Stimulated activated CD4-positive, alpha-beta T cell treated with anti-CD3 and anti-CD28 coated beads, Interleukin-4, amount 100 ng/mL, for 24 hours (primary cell): ENCODE data around the gene FUCA1.

Experiments used
- DNase-seq: peaks from one replicate; pipeline ENCODE4 v3.0.0-alpha.2; 2020

Gene FUCA1

DNA sequence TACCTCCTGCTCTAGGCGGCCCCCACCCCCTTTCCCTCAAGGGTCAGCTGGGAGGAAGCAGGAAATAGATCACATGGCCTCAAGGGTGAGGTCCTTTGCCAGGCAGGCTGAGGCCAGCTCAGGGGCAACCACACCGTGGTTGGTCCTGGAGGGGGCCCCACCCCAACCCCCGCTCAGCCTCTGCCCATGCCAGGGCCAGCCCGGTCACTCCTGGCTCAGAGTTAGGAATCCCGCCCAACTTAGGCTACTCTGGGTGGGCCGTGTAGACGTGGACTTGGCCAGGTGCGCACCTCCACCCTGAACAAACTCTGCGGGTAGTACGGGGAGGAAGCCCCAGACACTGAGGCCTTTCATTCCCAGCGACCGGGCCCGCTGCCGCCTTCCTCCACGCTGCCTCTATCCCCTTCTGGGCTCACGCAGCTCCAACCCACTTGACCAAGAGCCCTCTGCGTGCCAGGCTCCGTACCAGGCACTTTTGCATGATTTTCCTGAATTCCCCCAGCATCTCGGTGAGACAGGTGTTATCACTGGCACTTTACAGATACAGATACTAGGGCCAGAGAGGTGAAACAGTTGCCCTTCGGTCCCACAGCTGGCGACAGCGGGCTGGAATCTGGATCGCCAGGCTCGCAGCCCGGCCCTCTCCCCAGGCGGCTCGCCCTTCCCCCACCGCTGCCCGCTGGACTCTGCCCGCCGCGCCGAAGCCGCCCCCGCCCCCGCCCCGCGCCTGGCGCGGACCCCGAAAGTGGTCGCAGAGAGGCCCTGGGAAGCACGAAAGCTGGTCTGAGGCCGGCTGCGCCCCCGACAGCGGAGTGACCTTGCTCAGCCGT is 68.3 kb downstream of the FUCA1 start:
- DNase-seq, result peak; percentile 26

DNA sequence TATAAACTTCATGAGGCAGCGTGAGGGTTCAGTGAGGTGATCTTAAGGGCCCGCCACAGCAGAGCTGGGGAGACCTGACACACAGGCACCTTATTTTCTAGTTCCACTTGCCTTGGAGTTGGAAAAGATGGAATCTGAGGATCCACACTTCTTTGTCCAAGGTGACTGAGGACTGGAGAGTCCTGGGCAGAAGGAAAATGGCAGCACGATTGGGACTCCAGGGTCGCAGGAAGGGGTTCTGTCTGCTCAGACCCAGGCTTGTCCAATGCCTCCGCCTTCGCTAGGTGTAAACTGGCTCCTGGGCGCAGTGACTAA is 68.9 kb downstream of the FUCA1 start:
- no peak for DNase-seq

DNA sequence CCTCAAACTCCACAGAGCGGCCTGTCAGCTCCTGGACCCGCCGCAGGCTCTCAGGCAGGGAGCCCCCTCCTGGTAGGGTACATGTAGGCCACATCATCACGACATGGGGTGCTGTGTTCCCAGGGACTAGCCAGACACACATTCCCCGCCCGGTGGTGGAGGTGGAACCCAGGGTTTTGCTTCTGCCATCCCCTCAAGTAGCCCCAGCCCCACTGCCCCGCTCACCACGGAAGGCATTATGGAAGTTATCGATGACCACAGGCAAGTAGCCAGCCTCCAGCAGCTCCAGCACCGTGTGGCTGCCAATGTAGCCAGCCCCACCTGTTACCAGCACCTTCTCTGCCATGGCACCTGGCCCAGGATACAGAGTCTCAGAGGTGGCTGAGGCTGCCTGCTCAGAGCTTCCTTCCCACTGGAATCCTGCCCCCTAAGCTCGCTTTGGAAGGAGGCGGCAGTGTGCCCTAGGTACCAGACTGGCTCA is 69.4 kb downstream of the FUCA1 start:
- DNase-seq, result no peak

DNA sequence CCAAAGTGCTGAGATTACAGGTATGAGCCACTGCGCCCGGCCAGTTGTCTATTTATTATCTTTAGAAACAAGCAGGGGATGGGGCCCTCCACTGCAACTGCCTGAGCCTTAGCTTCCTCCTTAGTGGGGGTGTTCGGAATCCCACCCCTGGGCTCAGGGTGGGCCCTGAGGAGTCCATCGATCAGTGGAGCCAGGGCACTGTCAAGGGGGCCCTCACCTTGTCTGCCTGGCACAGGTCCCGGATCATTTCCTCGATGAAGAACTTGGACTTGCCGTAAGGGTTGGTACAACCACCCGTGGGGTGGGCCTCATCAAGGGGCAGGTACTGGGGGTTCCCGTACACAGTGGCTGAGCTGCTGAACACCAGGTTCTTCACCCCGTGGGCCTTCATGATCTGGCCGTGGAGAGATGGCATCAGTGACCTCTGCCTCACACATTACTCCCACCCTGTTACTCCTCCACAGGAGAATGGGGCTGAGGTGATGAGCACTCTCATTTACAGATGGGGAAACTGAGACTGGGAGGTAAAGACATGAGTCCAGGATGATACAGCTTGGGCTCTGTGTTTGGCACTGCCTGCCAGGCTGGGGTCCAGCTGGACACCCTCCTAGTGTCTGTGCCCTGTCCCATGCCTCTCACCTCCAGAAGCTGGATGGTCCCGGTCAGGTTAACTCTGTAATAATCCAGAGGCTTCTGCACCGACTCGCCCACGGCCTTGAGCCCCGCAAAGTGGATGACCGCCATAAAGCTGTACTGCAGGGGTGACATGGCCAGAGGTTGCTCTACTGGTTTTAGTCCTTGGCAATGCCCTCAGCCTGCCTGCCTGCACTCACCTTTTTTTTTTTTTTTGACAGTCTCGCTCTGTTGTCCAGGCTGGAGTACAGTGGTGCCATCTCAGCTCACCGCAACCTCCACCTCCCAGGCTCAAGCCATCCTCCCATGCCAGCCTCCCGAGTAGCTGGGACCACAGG is 70.3 kb downstream of the FUCA1 start:
- no peak for DNase-seq

DNA sequence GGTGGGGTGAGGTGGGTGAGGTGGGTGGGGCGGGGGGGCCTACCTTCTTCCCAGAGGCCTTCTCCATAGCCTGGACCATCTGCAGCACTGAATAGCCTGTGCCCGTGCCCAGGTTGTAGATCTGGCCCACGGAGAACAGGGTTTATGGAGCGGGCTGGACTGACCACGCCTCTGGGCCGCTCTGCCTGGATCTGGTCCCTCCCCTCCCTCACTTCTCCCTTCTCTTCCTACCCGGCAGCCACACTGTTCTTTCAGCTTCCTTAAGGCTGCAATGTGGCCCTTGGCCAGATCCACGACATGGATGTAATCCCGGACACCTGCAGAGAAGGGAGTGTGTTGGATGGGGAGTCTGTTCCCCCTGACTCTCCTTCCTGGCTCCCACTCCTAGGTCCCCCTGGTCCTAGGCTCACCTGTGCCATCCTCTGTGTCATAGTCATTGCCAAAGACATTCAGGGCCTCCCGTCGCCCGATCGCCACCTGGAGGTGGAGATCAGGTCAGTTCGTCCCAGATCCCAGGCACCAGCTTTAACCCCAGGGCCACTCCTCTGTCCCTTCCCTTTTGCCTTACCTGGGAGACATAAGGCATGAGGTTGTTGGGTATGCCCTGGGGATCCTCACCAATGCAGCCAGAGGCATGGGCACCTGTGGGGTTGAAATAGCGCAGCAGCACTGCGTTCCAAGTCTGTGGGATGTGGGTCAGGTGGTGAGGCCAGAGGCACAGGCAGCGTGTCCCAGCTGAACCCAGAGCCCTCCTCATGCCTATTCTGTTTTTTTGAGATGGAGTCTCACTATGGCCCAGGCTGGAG is 71.4 kb downstream of the FUCA1 start:
- DNase-seq, result no peak

DNA sequence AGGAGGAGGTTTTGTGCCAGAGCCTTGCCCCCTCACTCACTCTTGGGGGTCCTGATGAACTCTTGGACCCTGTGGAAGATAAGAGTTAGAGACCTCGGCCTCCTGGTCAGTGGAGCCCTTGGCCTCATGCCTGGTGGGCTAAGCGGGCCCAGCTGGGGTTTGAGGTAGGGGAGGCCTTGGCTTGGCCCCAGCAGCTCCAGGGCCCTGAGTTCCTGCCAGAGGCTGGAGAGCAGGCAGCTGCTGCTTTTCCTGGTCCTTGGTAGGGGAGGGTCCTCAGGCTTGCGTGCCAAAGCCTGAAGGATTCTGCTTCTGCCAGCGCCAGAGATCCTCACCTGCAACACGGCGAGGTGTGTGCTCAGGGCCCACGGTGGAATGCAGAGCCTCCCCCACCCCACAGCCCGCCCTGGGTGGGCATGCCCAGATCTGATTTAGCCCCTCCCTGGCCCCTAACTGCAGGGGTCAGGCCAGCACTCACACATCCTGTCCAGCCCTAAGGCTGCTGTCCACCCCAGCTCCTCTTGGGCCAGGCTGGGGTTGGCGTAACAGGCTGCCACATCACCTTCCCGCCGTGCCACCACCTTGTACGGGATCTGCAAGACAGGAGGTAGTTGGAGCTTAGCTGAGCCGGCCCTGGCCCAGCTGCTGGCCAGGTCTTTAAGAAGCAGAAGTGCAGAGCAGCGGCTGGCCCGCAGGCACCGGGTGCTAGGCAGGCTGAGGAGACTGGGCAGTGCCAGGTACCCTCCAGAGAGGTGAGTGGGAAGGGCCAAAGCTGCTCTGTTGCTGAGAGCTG is 72.2 kb downstream of the FUCA1 start:
- DNase-seq, result no peak
